Measurements from ENCODE around the gene PRSS1. TPM values are rescaled to one million over a fixed set of nuclear protein-coding genes. Genes with fewer than 3 reads are reported as not detected.
"Not testable (repeated sequence)": the region's sequence is repeated elsewhere in the genome, so short reads cannot be mapped to it uniquely, and the experiment has no call there.

Gene PRSS1
- total RNA-seq, 8 experiments from 2014 or later = 0.46 to 0.90 (median 0.59) TPM; not detected in 5

- 19 to 100% (median 60%) methylated on average over 1 to 7 of the region's 7 CpGs; no CpG with 5 or more reads in 1 of the 10 experiments for WGBS, 10 experiments
- in situ Hi-C loops (cut with MboI; ENCODE audit: low pct_unique_long_range_greater_than_20kb in 2 of 9, low sequenced_read_pairs in 9 of 9, unreplicated experiment in 9 of 9) = no loop called here
- no peak for ATAC-seq (replicated peaks in 6 of 8)
Observed at GRCh38 chr7:142770661-142771352, 21.5 kb downstream of the PRSS1 start, which contains the start of gene PRSS2. PRSS2 (plus strand) TSS chr7:142770970; CDS start chr7:142770983, 13 bp downstream.

GRCh38 chr7:142771353-142771723 lies 22.1 kb downstream of the PRSS1 start:
- no peak overlapping the region for H3K27ac ChIP-seq
- in situ Hi-C loops (cut with MboI; ENCODE audit: low pct_unique_long_range_greater_than_20kb in 2 of 9, low sequenced_read_pairs in 9 of 9, unreplicated experiment in 9 of 9) = no loop called here
- ATAC-seq (replicated peaks in 6 of 8) = no peak
- H3K4me1 ChIP-seq (replicated peaks in 1 of 2) = no peaks in the 10 kb centered on the region
- WGBS, 10 experiments = 0 to 80% (median 40%) methylated on average over 1 to 3 of the region's 5 CpGs; no CpG with 5 or more reads in 5 of the 10 experiments
- no peak overlapping the region for H3K4me3 ChIP-seq

More at GRCh38 chr7:142770661-142771352, 21.5 kb downstream of the PRSS1 start, which contains the start of gene PRSS2:
- Histone ChIP-seq H3K4me3 (no peak within 1 kb of the TSS), H3K27ac (no peak within 1 kb of the TSS), H3K4me1 (replicated peaks in 1 of 2) (no peaks in the 10 kb centered on the region)

- in situ Hi-C loops (cut with MboI; ENCODE audit: low pct_unique_long_range_greater_than_20kb in 2 of 9, low sequenced_read_pairs in 9 of 9, unreplicated experiment in 9 of 9) = no loop called here
Observed at GRCh38 chr7:142772051-142772450, 22.8 kb downstream of the PRSS1 start.

GRCh38 chr7:142772673-142773072 lies 23.4 kb downstream of the PRSS1 start:
- ATAC-seq (replicated peaks in 6 of 8) = peak in 2 of 8 experiments; percentile 87 to 92
- no peak overlapping the region for H3K4me3 ChIP-seq
- in situ Hi-C loops (cut with MboI; ENCODE audit: low pct_unique_long_range_greater_than_20kb in 2 of 9, low sequenced_read_pairs in 9 of 9, unreplicated experiment in 9 of 9) = no loop called here
- H3K4me1 ChIP-seq (replicated peaks in 1 of 2) = no peaks in the 10 kb centered on the region
- no peak overlapping the region for H3K27ac ChIP-seq

More at GRCh38 chr7:142772051-142772450, 22.8 kb downstream of the PRSS1 start:
- no peak overlapping the region for H3K27ac ChIP-seq
- H3K4me1 ChIP-seq (replicated peaks in 1 of 2) = no peaks in the 10 kb centered on the region
- ATAC-seq (replicated peaks in 6 of 8) = peak in 1 of 8 experiments; percentile 38
- WGBS, 10 experiments = 17 to 67% (median 40%) methylated on average over 1 to 4 of the region's 6 CpGs; no CpG with 5 or more reads in 5 of the 10 experiments
- no peak overlapping the region for H3K4me3 ChIP-seq

- in situ Hi-C loops (cut with MboI; ENCODE audit: low pct_unique_long_range_greater_than_20kb in 2 of 9, low sequenced_read_pairs in 9 of 9, unreplicated experiment in 9 of 9) = no loop called here
- Histone ChIP-seq H3K27ac (no peak overlapping the region), H3K4me3 (no peak overlapping the region), H3K4me1 (replicated peaks in 1 of 2) (no peaks in the 10 kb centered on the region)
- 17 to 100% (median 71%) methylated on average over 1 to 6 of the region's 12 CpGs; no CpG with 5 or more reads in 4 of the 10 experiments for WGBS, 10 experiments
- no peak for ATAC-seq (replicated peaks in 6 of 8)
Observed at GRCh38 chr7:142773230-142773629, 24.0 kb downstream of the PRSS1 start.

GRCh38 chr7:142773937-142774744 lies 24.9 kb downstream of the PRSS1 start:
- Histone ChIP-seq H3K4me1 (replicated peaks in 1 of 2) (no peaks in the 10 kb centered on the region), H3K27ac (no peak overlapping the region), H3K4me3 (no peak overlapping the region)
- ATAC-seq (replicated peaks in 6 of 8) = no peak
- WGBS, 10 experiments = 0 to 52% (median 30%) methylated on average over 1 to 4 of the region's 4 CpGs; no CpG with 5 or more reads in 3 of the 10 experiments
- in situ Hi-C loops (cut with MboI; ENCODE audit: low pct_unique_long_range_greater_than_20kb in 2 of 9, low sequenced_read_pairs in 9 of 9, unreplicated experiment in 9 of 9) = no loop called here

- H3K4me1 ChIP-seq (replicated peaks in 1 of 2) = no peaks in the 10 kb centered on the region
- no peak for ATAC-seq (replicated peaks in 6 of 8)
- no peak overlapping the region for H3K27ac ChIP-seq
- in situ Hi-C loops (cut with MboI; ENCODE audit: low pct_unique_long_range_greater_than_20kb in 2 of 9, low sequenced_read_pairs in 9 of 9, unreplicated experiment in 9 of 9) = loop anchor here in 5 of 9 experiments (25.0 kb wide), 3 partner anchors 138 to 238 kb away; no protein-coding TSS in a partner anchor
- 7 to 100% (median 48%) methylated on average over 2 to 8 of the region's 8 CpGs; no CpG with 5 or more reads in 2 of the 10 experiments for WGBS, 10 experiments
- no peak overlapping the region for H3K4me3 ChIP-seq
Observed at GRCh38 chr7:142774826-142775225, 25.6 kb downstream of the PRSS1 start.

GRCh38 chr7:142775351-142776115 lies 26.3 kb downstream of the PRSS1 start:
- in situ Hi-C loops (cut with MboI; ENCODE audit: low pct_unique_long_range_greater_than_20kb in 2 of 9, low sequenced_read_pairs in 9 of 9, unreplicated experiment in 9 of 9) = loop anchor here in 5 of 9 experiments (25.0 kb wide), 3 partner anchors 138 to 238 kb away; no protein-coding TSS in a partner anchor
- not testable (repeated sequence) for H3K27ac ChIP-seq; H3K4me3 ChIP-seq; H3K4me1 ChIP-seq (replicated peaks in 1 of 2)
- ATAC-seq (replicated peaks in 6 of 8) = peak in 1 of 8 experiments; percentile 36
- 0 to 89% (median 61%) methylated on average over 1 to 5 of the region's 6 CpGs; no CpG with 5 or more reads in 2 of the 10 experiments for WGBS, 10 experiments

GRCh38 chr7:142776206-142776844 lies 27.1 kb downstream of the PRSS1 start:
- Histone ChIP-seq H3K4me1 (replicated peaks in 1 of 2) (no peaks in the 10 kb centered on the region), H3K4me3 (no peak overlapping the region), H3K27ac (no peak overlapping the region)
- 28 to 100% (median 73%) methylated on average over 1 to 7 of the region's 9 CpGs; no CpG with 5 or more reads in 1 of the 10 experiments for WGBS, 10 experiments
- in situ Hi-C loops (cut with MboI; ENCODE audit: low pct_unique_long_range_greater_than_20kb in 2 of 9, low sequenced_read_pairs in 9 of 9, unreplicated experiment in 9 of 9) = loop anchor here in 5 of 9 experiments (25.0 kb wide), 3 partner anchors 139 to 239 kb away; no protein-coding TSS in a partner anchor
- ATAC-seq (replicated peaks in 6 of 8) = peak in 1 of 8 experiments; percentile 42

- not testable (repeated sequence) for ATAC-seq (replicated peaks in 6 of 8)
- WGBS, 10 experiments = 31 to 100% (median 83%) methylated on average over 2 of the region's 2 CpGs; no CpG with 5 or more reads in 1 of the 10 experiments
- in situ Hi-C loops (cut with MboI; ENCODE audit: low pct_unique_long_range_greater_than_20kb in 2 of 9, low sequenced_read_pairs in 9 of 9, unreplicated experiment in 9 of 9) = loop anchor here in 5 of 9 experiments (25.0 kb wide), 3 partner anchors 140 to 240 kb away; no protein-coding TSS in a partner anchor
Observed at GRCh38 chr7:142776845-142777225, 27.6 kb downstream of the PRSS1 start.

GRCh38 chr7:142777318-142777717 lies 28.0 kb downstream of the PRSS1 start:
- Histone ChIP-seq H3K4me3 (no peak overlapping the region), H3K27ac (no peak overlapping the region), H3K4me1 (replicated peaks in 1 of 2) (no peaks in the 10 kb centered on the region)
- in situ Hi-C loops (cut with MboI; ENCODE audit: low pct_unique_long_range_greater_than_20kb in 2 of 9, low sequenced_read_pairs in 9 of 9, unreplicated experiment in 9 of 9) = loop anchor here in 5 of 9 experiments (25.0 kb wide), 3 partner anchors 140 to 240 kb away; no protein-coding TSS in a partner anchor
- WGBS, 10 experiments = 0 to 100% (median 94%) methylated on average over 1 to 2 of the region's 2 CpGs; no CpG with 5 or more reads in 3 of the 10 experiments
- no peak for ATAC-seq (replicated peaks in 6 of 8)

More at GRCh38 chr7:142776845-142777225, 27.6 kb downstream of the PRSS1 start:
- not testable (repeated sequence) for H3K4me1 ChIP-seq (replicated peaks in 1 of 2); H3K4me3 ChIP-seq; H3K27ac ChIP-seq
